ENCODE data around the gene IL26. TPM values are rescaled to one million over a fixed set of nuclear protein-coding genes. Genes with fewer than 3 reads are reported as not detected.

Gene IL26
- polyA plus RNA-seq, 1 donor from 2014 or later, result not detected

DNA sequence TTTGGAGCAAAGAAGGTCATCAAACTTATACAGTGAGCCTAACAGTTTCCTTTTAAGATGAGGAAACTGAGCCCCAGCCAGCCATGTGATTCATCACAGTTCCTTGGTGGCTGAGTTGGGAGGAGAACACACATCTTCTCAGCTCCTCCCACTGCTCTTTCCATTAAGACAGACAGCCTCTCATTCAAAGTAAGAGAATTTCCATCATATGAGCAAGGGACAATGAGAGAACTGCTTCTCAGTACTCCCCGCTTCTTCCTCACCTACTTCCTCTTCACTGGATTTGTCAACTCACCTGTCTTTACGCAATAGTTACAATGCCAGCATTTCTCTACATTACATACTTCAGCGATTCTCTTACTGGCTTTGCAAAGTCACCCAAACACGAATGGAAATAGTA, 68.2 kb downstream of the IL26 start:
- H3K79me2 ChIP-seq (replicated peaks; ENCODE audit: insufficient read depth, low read length), result no peaks in the 10 kb centered on the region
- H3K4me3 ChIP-seq (ENCODE audit: low read length), result no peak overlapping the region
- no peaks in the 10 kb centered on the region for H4K20me1 ChIP-seq (ENCODE audit: insufficient read depth)
- TF ChIP-seq, protein P1, sequence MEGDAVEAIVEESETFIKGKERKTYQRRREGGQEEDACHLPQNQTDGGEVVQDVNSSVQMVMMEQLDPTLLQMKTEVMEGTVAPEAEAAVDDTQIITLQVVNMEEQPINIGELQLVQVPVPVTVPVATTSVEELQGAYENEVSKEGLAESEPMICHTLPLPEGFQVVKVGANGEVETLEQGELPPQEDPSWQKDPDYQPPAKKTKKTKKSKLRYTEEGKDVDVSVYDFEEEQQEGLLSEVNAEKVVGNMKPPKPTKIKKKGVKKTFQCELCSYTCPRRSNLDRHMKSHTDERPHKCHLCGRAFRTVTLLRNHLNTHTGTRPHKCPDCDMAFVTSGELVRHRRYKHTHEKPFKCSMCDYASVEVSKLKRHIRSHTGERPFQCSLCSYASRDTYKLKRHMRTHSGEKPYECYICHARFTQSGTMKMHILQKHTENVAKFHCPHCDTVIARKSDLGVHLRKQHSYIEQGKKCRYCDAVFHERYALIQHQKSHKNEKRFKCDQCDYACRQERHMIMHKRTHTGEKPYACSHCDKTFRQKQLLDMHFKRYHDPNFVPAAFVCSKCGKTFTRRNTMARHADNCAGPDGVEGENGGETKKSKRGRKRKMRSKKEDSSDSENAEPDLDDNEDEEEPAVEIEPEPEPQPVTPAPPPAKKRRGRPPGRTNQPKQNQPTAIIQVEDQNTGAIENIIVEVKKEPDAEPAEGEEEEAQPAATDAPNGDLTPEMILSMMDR (IDR thresholded peaks at IDR 0.05; ENCODE audit: poor library complexity, severe bottlenecking), result no peak
- TF ChIP-seq POLR2AphosphoS5 (IDR thresholded peaks at IDR 0.05) (no peak), RAD21 (conservative IDR thresholded peaks at IDR 0.05) (no peak), SMC3 (conservative IDR thresholded peaks at IDR 0.05; ENCODE audit: poor library complexity) (no peak), MXI1 (conservative IDR thresholded peaks at IDR 0.05; ENCODE audit: poor library complexity, severe bottlenecking) (no peak), TAF1 (IDR thresholded peaks at IDR 0.05; ENCODE audit: low read depth) (no peak), EZH2 (IDR thresholded peaks at IDR 0.05; ENCODE audit: borderline replicate concordance, insufficient read depth, low read length, poor library complexity, severe bottlenecking) (no peak)
- TF ChIP-seq, protein P2, sequence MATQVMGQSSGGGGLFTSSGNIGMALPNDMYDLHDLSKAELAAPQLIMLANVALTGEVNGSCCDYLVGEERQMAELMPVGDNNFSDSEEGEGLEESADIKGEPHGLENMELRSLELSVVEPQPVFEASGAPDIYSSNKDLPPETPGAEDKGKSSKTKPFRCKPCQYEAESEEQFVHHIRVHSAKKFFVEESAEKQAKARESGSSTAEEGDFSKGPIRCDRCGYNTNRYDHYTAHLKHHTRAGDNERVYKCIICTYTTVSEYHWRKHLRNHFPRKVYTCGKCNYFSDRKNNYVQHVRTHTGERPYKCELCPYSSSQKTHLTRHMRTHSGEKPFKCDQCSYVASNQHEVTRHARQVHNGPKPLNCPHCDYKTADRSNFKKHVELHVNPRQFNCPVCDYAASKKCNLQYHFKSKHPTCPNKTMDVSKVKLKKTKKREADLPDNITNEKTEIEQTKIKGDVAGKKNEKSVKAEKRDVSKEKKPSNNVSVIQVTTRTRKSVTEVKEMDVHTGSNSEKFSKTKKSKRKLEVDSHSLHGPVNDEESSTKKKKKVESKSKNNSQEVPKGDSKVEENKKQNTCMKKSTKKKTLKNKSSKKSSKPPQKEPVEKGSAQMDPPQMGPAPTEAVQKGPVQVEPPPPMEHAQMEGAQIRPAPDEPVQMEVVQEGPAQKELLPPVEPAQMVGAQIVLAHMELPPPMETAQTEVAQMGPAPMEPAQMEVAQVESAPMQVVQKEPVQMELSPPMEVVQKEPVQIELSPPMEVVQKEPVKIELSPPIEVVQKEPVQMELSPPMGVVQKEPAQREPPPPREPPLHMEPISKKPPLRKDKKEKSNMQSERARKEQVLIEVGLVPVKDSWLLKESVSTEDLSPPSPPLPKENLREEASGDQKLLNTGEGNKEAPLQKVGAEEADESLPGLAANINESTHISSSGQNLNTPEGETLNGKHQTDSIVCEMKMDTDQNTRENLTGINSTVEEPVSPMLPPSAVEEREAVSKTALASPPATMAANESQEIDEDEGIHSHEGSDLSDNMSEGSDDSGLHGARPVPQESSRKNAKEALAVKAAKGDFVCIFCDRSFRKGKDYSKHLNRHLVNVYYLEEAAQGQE (IDR thresholded peaks at IDR 0.05; ENCODE audit: borderline replicate concordance), result no peak
- H3K4me2 ChIP-seq (ENCODE audit: low read length), result no peak overlapping the region
- H3K9ac ChIP-seq (ENCODE audit: low read length), result no peak overlapping the region
- H3F3A ChIP-seq (ENCODE audit: insufficient read depth, low read length, poor library complexity, severe bottlenecking), result no peaks in the 10 kb centered on the region
- H2AFZ ChIP-seq (ENCODE audit: low read depth, low read length), result no peak overlapping the region
- no peak overlapping the region for H3K27ac ChIP-seq (ENCODE audit: low read length)
- no peaks in the 10 kb centered on the region for H3K9me2 ChIP-seq (ENCODE audit: insufficient read depth, low read length)
- no peaks in the 10 kb centered on the region for H3K9me3 ChIP-seq (ENCODE audit: low read length)
- H3K36me3 ChIP-seq (ENCODE audit: insufficient read depth, low read length), result no peaks in the 10 kb centered on the region
- H3K27me3 ChIP-seq (ENCODE audit: insufficient read depth, low read depth, low read length), result no peaks in the 10 kb centered on the region

DNA sequence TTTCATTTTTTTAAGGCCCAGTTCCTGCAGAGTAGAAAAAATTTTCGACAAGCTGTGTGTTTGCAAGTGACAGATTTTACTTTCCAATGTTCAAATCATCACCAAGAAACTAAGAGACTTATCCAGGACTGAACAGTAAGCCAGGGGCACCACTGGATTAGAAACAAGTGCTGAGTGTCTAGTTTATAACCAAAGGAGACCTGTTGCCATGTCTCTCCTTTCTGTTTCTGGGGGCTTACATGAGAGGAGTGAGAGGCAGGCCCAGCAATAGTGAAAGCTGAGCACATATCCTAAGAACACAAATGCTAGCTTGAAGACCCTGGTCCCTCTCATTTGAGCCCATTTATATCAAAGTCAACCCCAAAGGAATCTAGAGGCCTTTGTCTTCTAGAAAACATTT, 69.0 kb downstream of the IL26 start:
- H4K20me1 ChIP-seq (ENCODE audit: insufficient read depth), result no peaks in the 10 kb centered on the region
- H2AFZ ChIP-seq (ENCODE audit: low read depth, low read length), result no peak overlapping the region
- TF ChIP-seq POLR2AphosphoS5 (IDR thresholded peaks at IDR 0.05) (no peak), SMC3 (conservative IDR thresholded peaks at IDR 0.05; ENCODE audit: poor library complexity) (no peak), EP300 (conservative IDR thresholded peaks at IDR 0.05; ENCODE audit: poor library complexity, severe bottlenecking) (no peak), MXI1 (conservative IDR thresholded peaks at IDR 0.05; ENCODE audit: poor library complexity, severe bottlenecking) (no peak), RAD21 (conservative IDR thresholded peaks at IDR 0.05) (no peak)
- TF ChIP-seq, protein P1 (IDR thresholded peaks at IDR 0.05; ENCODE audit: poor library complexity, severe bottlenecking), result no peak
- TF ChIP-seq, protein P2 (IDR thresholded peaks at IDR 0.05; ENCODE audit: borderline replicate concordance), result no peak
- no peaks in the 10 kb centered on the region for H3K9me2 ChIP-seq (ENCODE audit: insufficient read depth, low read length)
- no peaks in the 10 kb centered on the region for H3K36me3 ChIP-seq (ENCODE audit: insufficient read depth, low read length)
- no peaks in the 10 kb centered on the region for H3K27me3 ChIP-seq (ENCODE audit: insufficient read depth, low read depth, low read length)
- H3F3A ChIP-seq (ENCODE audit: insufficient read depth, low read length, poor library complexity, severe bottlenecking), result no peaks in the 10 kb centered on the region
- no peaks in the 10 kb centered on the region for H3K9me3 ChIP-seq (ENCODE audit: low read length)
- no peaks in the 10 kb centered on the region for H3K79me2 ChIP-seq (replicated peaks; ENCODE audit: insufficient read depth, low read length)
- H3K4me3 ChIP-seq (ENCODE audit: low read length), result no peak overlapping the region
- H3K9ac ChIP-seq (ENCODE audit: low read length), result no peak overlapping the region
- H3K27ac ChIP-seq (ENCODE audit: low read length), result no peak overlapping the region
- H3K4me2 ChIP-seq (ENCODE audit: low read length), result no peak overlapping the region

Measured in neural cell (in vitro differentiated cells).